ENCODE measurements around the gene TAS1R3.

DNA sequence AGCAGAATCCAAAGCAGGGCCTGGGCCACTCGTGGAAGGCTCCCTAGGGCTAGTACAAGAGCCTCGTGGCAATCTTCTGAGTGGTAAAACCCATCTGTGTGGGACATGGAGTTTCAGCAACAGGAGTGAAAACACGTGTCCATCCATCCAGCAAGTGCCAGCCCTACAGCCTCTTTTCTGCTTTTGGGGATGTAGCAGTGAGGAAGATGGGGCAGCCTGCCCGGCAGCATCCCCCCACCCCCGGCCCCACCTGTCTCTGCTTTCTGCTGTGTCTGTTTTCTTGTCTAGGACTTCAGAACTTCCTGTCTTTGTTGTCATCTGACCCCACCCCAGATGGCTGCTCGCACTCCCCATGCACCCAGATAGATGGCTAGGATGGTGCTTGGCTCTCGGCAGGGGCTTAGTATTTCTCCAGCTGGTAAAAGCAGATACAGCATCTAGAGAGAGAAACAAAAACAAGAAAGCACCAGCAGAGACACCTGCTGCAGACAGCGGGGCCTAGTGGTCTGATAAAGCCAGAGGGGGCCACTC is 4.9 kb upstream of the TAS1R3 start:
- TF ChIP-seq POLR2A (IDR thresholded peaks at IDR 0.05) = no peak
- TF ChIP-seq, protein P1, sequence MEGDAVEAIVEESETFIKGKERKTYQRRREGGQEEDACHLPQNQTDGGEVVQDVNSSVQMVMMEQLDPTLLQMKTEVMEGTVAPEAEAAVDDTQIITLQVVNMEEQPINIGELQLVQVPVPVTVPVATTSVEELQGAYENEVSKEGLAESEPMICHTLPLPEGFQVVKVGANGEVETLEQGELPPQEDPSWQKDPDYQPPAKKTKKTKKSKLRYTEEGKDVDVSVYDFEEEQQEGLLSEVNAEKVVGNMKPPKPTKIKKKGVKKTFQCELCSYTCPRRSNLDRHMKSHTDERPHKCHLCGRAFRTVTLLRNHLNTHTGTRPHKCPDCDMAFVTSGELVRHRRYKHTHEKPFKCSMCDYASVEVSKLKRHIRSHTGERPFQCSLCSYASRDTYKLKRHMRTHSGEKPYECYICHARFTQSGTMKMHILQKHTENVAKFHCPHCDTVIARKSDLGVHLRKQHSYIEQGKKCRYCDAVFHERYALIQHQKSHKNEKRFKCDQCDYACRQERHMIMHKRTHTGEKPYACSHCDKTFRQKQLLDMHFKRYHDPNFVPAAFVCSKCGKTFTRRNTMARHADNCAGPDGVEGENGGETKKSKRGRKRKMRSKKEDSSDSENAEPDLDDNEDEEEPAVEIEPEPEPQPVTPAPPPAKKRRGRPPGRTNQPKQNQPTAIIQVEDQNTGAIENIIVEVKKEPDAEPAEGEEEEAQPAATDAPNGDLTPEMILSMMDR (IDR thresholded peaks at IDR 0.05) = no peak
- no peak for TF ChIP-seq EP300 (IDR thresholded peaks at IDR 0.05)
